Ammon's horn (tissue), 1 donor: ENCODE results near the gene KLF13.

Experiments used
- DNase-seq: peaks from one replicate; pipeline ENCODE4 v3.0.0-alpha.2; 2016; ENCODE audit warnings: low spot score

The KLF13 gene

DNA sequence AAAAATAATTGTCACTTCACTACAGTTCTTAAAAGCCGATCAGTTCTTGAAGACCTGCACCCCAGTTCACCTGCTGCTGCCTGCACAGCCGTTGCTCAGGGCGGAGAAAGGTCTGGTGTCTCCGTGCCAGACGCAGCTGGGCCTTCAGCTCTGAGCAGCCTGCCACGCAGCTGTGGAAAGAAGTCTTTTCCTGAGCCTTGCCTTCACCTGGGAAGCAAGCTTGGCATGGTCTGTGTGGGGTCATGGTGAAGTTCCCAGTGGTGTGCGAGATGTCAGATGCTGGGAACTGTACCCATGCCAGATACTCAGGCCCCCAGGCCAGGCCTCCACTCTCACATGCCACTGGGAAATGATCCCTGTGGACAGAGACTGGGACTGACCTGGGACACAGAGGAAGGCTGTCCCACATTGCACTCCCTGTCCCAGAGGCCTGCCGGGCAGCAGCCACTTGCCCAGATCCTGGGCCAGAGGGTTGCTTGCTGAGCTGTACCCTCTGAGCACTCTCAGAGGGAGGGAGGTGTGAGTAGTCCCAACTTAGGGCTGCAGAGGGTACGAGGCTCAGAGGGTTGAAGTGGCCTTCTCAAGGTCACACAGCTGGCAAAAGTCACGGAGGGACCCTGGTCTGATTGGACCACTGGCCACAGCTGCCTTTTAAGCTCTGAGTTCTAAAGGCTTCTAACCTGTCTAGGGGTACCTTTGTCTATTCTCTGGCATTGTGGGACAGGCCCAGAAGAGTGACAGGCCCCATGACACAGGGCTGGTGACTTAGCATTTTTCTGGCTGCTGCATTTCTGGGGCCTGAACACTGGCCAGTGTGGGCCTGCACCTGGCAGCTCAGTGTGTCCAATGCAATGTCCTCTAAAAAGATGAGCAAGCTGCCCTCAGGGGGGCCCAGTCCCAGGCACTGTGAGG, 55.4 kb downstream of the KLF13 start:
- no peak for DNase-seq

DNA sequence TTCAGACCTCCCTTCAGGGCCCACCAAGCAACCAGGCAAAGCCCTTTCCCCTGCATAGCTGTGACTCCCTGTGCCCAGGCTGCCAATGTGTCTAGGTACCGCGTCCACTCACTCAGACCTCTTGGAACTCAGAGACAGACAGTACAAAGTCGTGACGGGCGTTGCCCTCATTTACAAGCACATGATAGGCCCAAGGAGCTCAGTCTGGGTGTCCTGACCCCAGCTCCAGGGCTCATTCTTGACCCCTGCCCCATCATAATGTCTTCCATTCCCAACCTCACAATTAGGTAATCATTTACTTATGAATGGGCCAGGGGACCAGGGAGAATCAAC, 56.0 kb downstream of the KLF13 start:
- no peak for DNase-seq

DNA sequence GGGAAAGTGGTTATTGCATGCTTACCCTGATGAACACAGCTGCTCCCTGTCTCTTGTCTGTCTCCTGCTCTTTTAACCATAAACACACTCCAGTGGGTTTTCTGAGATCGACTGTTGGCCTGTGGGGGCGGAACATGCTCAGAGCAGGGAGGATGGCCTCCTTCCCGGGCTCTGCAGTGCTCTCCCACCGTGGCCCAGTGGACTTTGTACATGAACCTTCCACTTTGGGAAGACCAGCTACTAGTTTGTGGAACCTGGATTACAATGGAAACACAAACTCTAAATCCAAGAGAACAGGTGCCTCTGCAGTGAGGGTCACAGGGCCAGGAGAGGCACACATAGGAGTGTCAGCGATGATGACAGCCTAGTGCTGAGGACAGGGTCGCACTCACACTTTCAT, 56.5 kb downstream of the KLF13 start:
- no peak for DNase-seq

DNA sequence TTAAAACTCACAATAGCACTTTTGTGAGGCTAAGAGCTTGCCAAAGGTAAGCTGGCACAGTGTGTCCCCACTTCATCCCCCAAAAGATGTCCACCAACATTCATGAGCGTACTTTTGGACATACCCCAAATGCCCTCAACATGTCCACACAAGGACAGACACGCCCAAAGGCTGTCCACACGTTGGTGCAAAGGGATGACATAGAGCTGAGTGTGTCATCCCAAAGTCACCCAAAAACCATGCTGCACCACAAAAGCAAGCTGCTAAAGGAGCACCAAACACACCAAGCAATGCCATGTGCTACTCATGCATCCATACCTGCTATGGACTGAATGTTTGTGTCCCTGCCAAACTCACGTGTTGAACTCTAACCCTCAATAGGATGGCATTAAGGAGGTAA, 57.9 kb downstream of the KLF13 start:
- no peak for DNase-seq

DNA sequence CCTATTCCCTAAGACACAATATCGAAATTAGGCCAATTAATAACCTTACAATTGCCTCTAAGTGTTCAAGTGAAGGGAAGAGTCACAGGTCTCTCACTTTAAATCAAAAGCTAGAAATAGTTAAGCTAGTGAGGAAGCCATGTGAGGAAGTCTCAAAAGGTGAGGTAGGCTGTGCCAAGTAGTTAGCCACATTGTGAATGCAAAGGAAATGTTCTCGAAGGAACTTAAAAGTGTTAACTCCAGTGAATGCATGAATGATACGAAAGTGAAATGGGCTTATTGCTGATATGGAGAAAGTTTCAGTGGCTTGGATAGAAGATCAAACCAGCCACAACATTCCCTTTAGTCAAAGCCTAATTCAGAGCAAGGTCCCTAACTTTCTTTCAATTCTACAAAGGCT, 59.1 kb downstream of the KLF13 start:
- DNase-seq, result no peak

DNA sequence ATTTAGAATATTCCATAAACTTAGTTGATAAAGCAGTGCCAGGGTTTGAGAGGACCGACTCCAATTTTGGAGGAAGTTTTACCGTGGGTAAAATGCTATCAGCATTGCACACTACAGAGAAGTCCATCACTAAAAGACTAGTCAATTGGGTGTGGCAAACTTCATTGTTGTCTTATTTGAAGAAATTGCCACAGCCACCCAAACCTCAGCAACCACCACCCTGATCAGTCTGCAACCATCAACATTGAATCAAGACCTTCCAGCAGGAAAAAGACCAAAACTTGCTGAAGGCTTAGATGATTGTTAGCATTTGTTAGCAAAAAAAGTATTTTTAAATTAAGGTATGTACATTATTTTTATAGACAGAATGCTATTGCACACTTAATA, 60.5 kb downstream of the KLF13 start:
- no peak for DNase-seq

DNA sequence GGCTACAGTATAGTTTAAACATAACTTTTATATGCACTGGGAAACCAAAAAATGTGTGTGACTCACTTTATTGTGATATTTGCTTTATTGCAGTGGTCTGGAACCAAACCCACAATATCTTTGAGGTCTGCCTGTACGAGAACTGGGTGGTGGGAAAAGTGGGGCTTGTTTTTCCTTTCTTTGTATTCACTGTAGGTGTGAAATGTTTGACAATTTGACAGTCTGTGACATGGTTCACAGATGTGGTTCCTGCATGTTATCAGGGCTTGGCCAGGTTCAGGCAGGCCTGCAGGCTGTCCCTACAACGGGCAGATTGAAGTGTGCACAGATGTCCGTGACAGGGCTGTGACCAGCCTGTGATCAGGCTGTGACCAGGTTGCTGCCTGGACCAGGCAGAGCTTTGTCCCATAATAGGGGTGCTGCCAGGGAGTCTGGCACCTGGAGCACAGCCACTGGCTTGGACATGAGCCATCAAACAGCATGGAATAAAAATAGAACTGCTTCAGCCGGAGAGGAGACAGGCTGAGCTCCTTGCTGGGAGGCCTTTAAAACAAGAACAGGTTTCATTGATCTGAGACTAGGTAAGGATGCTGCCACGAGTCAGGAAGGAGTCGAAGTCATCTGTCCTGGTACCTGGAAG, 61.0 kb downstream of the KLF13 start:
- peak; percentile 45 for DNase-seq

DNA sequence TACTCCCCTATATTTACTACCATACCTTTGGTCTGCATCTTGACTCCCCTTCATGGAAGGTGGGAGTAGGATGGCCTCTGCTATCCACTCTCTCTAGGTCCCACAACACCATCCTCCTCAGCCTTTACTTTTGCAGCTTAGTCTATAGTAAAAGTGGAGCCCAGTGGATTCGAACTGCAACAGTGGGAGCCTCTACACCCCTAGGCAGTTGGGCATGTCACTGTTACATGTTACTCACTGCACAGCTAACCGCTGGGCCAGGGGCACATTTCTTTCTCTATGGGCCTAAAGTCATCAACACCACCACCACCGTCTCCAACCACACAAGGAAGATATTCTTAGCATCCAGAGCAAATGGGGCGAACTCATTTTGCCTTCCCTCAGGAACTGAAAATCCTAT, 62.9 kb downstream of the KLF13 start:
- no peak for DNase-seq

DNA sequence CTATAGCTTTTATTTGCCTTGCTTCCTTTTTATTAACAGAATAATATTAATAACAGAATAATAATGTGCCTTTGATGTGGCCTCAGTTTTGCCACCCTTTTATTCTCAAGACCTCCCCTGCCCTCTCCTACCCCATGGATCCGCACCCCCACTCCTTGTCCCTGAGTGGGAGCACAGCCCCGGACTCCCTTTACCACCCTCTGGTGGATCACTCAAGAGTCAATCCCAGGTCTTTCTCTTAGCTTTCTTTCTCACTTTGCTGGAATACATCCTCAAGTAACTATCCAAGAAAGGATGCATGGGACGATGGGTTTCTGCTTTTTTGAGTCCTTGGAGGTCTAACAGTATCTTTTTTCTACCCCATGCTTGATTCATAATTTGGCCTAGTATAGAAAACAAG, 63.4 kb downstream of the KLF13 start:
- no peak for DNase-seq

DNA sequence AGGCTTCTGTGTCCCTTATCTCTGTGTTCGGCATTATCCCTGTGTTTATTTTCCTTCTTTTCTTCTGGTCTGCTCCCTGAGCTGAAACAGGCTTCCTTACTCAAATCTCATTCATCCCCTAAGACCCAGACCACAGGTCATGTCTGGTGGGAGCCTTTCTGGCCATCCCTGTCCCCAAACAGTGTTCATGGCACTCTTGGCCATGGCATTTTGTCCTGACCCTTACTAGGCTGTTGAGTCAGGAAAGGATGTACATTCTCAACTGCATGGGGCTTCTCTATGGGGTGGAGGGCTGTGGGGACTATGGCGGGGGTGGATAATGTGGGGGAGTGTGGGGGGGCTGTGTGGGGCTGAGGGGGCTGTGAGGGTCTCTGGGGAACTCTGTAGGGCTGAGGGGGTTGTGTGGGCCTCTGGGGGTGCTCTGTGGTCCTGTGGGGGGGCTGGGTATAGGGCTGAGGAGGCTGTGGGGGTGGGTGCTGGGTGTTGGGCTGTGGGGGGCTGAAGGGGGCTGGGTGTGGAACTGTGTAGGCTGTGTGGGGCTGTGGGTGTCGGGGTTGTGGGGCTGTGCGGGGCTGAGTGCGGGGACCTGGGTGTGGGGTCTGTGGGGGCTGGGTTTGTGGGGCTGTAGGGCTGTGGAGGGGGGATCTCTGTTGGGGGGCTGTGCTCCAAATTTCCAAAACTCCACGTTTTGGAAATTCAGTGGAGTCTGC, 64.3 kb downstream of the KLF13 start:
- DNase-seq, result no peak

DNA sequence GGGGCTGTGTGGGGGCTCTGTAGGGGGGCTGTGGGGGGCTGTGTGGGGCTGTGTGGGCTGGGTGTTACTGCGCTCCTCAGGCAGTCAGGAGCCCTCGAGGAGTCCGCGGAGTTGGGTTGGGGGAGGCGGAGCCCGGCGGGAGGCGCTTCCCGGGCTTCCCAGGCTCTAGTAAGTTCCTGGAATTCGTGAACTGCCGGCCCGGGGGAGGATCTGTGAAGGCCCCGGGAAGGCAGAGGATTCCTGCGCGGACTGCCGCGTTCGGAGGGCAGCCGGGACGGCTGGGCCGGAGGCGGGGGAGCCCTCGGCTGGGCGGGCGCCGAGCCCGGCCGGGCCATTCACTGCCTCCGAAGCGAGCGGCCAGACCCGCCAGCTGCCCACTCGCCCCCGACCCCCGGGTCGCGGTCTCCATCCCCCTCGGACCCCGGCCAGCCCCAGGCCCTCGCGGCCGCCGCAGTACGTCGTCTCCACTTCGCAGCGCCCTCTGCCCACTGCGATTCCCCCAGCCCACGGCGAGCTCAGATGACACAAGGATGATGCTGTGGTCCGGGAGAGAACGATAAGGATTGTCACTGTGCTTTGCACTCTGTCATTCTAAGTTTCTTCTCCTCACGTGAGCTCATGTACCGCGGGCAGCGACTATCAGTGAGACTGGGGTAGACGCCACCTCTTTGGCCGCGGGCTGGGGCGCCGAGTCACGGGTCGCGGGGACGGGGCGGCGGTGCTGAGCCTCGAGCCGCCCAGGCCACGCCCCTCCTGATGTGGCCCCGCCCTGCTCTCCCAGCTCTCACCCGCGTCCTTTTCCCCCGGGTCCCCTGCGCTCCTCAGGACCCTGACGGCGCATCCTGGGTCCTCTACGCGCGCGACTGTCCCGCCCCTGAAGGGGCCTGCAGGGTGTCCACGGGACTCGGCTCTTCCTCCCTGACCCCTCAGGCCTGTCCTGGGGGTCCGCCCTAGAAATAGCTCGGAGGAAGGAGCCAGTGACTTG, 65.3 kb downstream of the KLF13 start:
- peak; percentile 72 for DNase-seq

DNA sequence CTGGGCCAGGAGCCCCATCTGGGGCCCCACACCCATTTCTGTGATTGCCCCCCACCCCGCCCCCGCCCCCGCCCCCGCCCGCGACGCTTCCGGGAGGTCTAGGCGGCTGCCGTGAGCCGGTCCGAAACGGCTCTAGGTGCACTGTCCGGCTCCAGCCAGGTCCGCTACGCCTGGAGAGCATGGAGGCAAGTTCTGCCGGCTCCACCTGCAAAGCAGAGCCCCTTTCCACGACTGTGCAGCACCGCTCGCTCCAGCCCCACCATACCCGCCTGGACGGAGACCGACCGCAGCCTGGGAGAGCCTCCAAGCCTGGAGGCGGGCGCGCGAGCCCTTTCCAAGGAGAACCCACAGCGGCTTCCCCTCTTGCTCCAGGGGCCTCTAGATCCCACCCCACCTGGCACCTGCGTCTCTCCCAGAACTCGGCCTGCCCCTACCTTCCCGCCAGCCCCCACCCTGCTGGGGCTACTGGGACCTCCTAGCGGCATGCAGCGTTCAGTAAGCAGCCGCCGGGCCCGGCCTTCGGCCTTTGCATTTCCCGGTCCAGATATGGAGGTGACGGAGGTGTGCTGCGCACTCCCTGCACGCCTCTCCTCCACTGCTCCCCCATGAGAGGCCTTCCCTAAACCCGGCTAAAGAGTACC, 66.2 kb downstream of the KLF13 start:
- DNase-seq, result no peak

DNA sequence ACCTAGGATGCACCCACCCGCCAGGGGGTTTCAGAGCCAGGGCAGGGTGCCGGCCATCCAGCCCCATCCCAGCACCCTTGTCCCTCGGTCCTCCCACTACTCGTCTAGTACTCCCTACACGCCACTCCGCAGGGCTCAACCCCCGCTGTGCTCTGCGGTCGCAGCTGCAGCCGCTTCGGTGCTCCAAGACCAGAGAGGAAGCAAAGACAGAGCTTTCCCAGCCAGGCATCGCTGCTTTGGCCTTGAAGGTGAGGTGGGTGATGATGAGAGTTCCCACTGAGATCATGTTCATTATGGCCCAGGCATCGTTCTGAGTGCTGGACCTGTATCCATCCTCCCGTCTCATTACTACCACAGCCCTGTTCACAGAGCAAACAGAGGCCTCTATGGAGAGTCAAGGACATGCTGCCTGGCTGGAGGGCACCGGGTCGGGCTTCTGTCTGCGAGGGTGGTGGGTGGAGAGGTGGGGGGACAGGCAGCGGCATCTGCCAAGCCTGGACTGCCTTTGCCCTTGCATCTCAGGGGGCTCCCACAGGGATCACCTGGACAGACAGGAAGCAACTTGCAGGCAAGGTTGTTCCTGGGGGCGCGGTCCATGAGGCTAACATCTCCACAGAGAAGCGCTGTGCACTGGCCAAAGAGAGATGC, 66.9 kb downstream of the KLF13 start:
- no peak for DNase-seq

DNA sequence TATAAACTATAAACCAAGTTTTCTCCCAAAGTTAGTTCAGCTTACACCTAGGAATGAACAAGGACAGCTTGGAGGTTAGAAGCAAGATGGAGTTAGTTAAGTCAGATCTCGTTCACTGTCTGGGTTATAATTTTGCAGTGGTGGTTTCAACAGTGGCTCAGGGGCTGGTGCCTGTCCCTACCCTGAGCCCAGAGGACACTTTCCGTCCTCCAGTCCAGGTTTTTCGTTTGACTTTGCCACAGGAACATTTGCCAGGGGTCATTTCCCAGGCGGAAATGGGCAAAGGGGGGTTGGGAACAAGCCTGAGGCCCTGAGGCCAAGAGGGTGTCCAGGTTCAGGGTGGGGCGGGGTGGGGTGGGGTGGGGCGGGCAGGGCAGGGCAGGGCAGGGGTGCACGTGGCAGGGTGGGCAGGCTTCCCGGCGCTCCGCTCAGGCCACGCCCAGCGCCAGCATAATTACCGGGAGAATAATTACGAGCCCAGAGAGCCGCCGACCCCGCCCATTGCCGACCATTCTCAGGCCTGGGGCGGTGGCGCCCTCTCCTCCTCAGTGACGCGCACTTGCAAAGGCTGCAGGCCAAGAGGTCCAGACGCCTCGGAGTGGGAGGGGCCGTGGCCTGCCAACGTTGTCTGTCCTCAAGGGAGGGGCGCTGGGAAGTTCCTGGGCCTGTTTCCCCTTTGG, 70.4 kb downstream of the KLF13 start:
- peak; percentile 60 for DNase-seq

DNA sequence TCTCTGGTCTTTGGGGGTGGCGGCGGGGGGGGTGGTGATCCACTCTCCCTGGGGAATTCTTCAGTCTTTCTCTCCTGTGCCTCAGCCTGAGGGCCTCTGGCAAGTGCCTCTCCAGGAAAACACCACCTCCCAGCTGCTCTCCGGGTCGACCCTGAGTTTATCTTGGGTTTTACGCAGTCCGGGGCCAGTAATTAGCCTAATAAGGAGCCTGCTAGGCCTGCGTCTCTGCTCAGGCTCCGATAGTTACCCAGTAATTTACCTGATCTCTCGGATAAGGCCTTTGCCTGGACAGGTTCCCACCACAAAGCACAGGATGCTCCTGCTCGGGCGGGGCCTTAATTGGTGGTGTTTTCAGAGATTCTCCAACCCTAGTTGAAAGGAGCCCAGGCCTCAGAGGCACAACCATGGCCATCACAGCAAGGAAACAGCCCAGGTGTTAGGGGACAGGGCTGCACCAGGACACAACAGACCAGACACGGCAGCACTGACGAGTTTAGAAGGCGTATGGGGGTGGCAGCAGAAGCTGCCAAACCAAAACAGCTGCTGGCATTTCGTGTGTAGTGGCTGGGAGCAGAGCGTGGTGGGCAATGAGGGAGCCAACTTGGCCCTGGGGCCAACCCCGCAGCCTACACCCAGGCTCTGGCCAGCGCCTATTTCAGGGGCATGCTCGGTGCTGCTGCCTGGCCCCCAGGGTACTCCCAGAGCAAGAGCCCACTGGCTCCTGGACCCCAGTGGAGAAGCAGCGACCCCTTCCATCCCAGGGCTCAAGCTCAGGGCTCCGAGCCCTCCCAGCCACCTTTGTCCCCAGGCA, 71.4 kb downstream of the KLF13 start:
- no peak for DNase-seq

DNA sequence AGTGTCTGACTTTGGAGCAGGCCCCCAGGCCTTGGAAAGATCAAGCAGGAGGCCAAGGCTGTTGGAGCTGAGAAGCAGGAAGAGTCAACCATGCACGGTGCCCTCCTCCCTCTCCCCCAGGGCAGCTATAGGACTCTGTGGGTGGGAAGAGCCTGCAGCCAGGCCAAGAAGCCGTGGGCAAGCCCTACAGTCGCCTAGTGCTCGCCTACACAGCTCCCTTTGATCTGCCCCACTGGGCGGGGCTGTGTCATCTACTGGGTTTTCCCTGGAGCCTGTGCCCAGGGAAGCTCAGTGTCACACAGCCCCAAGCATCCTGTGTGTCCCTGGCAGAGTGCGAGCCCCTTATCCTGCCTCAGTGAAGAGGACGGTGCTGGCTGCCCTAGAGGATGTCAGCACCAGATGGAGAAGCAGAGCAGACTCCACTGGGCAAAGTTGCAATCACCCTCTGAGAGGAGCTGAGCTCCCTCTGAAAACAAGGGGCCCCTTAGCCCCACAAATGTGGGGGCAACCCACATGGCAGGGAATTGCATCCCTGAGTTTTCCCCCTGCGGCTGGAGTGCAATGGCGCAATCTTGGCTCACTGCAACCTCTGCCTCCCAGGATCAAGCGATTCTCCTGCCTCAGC, 72.2 kb downstream of the KLF13 start:
- no peak for DNase-seq

DNA sequence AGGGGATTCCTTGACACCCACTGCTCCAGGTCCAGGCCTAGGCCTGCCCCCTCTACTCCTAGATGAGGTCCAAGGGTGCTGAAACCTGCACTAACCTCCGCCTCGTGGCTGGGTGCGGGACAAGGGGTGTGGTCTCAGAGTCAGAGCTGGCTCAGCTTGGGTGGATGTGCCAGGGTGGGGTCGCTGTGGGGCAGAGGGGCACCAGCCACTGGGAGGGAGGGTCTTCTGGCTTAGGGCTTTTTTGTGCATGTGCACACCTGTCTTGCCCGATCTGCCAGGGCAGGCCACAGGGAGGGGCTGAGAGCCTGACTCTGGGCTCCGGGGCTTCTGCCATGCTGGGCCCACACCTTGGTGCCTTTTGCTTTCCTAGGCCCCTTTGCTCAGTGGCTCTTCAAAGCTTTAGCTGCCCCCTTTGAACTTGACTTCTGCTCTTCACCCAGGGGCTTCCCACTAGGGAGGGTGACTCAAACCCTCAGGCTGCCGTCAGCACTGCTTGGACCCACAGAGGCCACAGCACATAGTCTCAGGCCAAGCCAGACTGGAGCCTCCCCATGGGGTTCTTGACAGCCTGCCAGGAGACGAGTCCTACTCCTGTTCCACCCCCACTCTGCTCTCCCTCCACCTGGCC, 73.0 kb downstream of the KLF13 start:
- DNase-seq, result no peak

DNA sequence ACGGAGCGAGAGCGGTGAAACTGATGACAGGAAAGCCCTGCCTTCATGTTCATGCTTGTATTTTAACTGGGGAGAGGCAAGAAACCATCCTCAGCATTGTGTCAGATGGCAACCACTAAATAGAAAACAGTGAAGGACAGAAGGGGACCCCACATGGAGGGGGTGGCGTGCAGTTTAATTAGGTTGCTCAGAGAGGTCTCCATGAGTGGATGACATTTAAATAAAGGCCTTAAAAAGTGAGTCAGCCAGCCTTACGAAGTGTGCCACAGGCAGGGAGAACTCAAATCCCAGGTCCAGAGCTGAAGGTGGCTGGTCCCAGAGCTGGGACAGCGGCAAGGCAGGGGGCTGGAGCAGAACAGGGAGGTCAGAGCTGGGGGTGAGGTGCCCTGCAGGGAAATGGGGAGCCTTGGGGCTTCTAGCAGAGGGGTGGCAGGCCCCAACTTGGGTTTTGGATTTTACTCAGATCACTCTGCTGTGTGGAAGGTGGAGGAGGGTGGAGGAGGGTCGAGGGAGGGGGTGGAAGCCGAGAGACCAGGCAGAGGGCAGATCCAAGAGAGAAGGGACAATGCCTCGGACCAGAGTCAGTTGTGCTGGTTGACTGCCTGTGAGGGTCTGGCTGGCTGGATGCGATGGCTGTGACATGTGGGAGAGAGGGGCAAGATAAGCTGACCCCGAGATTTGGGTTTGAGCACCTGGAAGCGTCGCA, 73.7 kb downstream of the KLF13 start:
- DNase-seq, result no peak
